SK-N-SH (cell line): ENCODE data around the gene UPF3A. TPM values are rescaled to one million over a fixed set of nuclear protein-coding genes. Genes with fewer than 3 reads are reported as not detected.

ENCODE experiments used
- CTCF ChIA-PET: fragments of 300-600, 350-600 bp; formaldehyde crosslinking; extraction: SDS; loops from one replicate; lab custom pipeline; 2021; lab: Yijun Ruan, JAX
- POLR2A ChIA-PET: fragments of 350-600 bp; sonication (Branson Sonifier 250); formaldehyde crosslinking; extraction: SDS; loops from one replicate; lab custom pipeline; 2020; ENCODE audit warnings: antibody characterized with exemption, inconsistent platforms; lab: Yijun Ruan, JAX
- DNase-seq: peaks from one replicate; pipeline ENCODE4 v3.0.0; 2012
- H2AFZ ChIP-seq: fragments of 200-600 bp; sonication (generic); 2 replicates; pipeline ENCODE4 v1.8.1; 2016; ENCODE audit warnings: antibody characterized with exemption, mild to moderate bottlenecking, low read depth
- H3F3A ChIP-seq: fragments of 200-600 bp; sonication (generic); replicated peaks from 2 replicates; pipeline ENCODE3; 2016; ENCODE audit warnings: antibody characterized with exemption, mild to moderate bottlenecking; ENCODE audit not compliant: insufficient read depth
- H3K27ac ChIP-seq, 2 experiments: fragments of 200-500 bp in 1 of 2; fragments of 200-600 bp in 1 of 2; sonication (Bioruptor generic) in 1 of 2; sonication (generic), shearing (Covaris generic) in 1 of 2; 2 replicates each; pipeline versions ENCODE4 v1.5.1 to v1.6.1; 2014 to 2016; ENCODE audit warnings: low read depth in 2 of 2, inconsistent platforms in 1 of 2, low read length in 1 of 2, mild to moderate bottlenecking in 1 of 2, mixed read lengths in 1 of 2
- H3K27me3 ChIP-seq: fragments of 200-600 bp; sonication (generic), shearing (Covaris generic); 2 replicates; pipeline ENCODE4 v1.6.1; 2016; ENCODE audit warnings: mixed run types; ENCODE audit not compliant: insufficient read depth
- H3K36me3 ChIP-seq, 2 experiments: fragments of 200-500 bp in 1 of 2; fragments of 200-600 bp in 1 of 2; sonication (Bioruptor generic) in 1 of 2; sonication (generic) in 1 of 2; replicated peaks in 1 of 2; 2 replicates each; pipeline versions ENCODE3 to v1.5.1; 2014 to 2016; ENCODE audit warnings: low read length in 1 of 2, mild to moderate bottlenecking in 1 of 2; ENCODE audit not compliant: insufficient read depth in 2 of 2, control insufficient read depth in 1 of 2
- H3K4me1 ChIP-seq, 2 experiments: fragments of 200-500 bp in 1 of 2; fragments of 200-600 bp in 1 of 2; sonication (Bioruptor generic) in 1 of 2; sonication (generic), shearing (Covaris generic) in 1 of 2; 2 replicates each; pipeline versions ENCODE4 v1.5.1 to v1.6.1; 2014 to 2016; ENCODE audit warnings: low read depth in 1 of 2, low read length in 1 of 2, mixed run types in 1 of 2; ENCODE audit not compliant: insufficient read depth in 2 of 2, control insufficient read depth in 1 of 2
- H3K4me2 ChIP-seq: fragments of 200-600 bp; sonication (generic), shearing (Covaris generic); 2 replicates; pipeline ENCODE4 v1.6.1; 2017; ENCODE audit warnings: mixed run types
- H3K4me3 ChIP-seq, 2 experiments: fragments of 200-500 bp in 1 of 2; fragments of 200-600 bp in 1 of 2; sonication (Bioruptor generic) in 1 of 2; sonication (generic), shearing (Covaris generic) in 1 of 2; 2 replicates each; pipeline versions ENCODE4 v1.5.1 to v1.8.1; 2014 to 2016; ENCODE audit warnings: low read depth in 2 of 2, inconsistent platforms in 1 of 2, low read length in 1 of 2, mild to moderate bottlenecking in 1 of 2, mixed read lengths in 1 of 2, moderate library complexity in 1 of 2
- H3K79me2 ChIP-seq: fragments of 200-600 bp; sonication (generic); 2 replicates; pipeline ENCODE4 v1.8.1; 2017; ENCODE audit warnings: mild to moderate bottlenecking; ENCODE audit not compliant: insufficient read depth
- H3K9ac ChIP-seq: fragments of 200-600 bp; sonication (generic); 2 replicates; pipeline ENCODE4 v1.6.1; 2017; ENCODE audit warnings: mixed run types
- H3K9me2 ChIP-seq: fragments of 200-600 bp; sonication (generic); 2 replicates; pipeline ENCODE4 v1.6.1; 2017; ENCODE audit warnings: mixed run types
- H3K9me3 ChIP-seq: fragments of 200-600 bp; sonication (generic); 2 replicates; pipeline ENCODE4 v1.6.1; 2017; ENCODE audit warnings: mixed run types, mild to moderate bottlenecking, moderate library complexity
- H4K20me1 ChIP-seq: fragments of 200-600 bp; sonication (generic); 2 replicates; pipeline ENCODE4 v1.6.1; 2017; ENCODE audit warnings: mild to moderate bottlenecking, mixed run types; ENCODE audit not compliant: insufficient read depth
- ELF1 ChIP-seq: IDR thresholded peaks from 2 replicates; pipeline ENCODE4 v1.4.0; 2012
- EP300 ChIP-seq, 2 experiments: IDR thresholded peaks; 2 replicates each; pipeline versions ENCODE4 v1.4.0 to v1.6.1; 2012; ENCODE audit warnings: borderline replicate concordance in 1 of 2, low read depth in 1 of 2, low read length in 1 of 2
- EZH2phosphoT487 ChIP-seq: fragments of 200-600 bp; sonication (generic); IDR thresholded peaks from 2 replicates; pipeline ENCODE4 v1.6.1; 2017; ENCODE audit warnings: low read depth, mixed run types, mild to moderate bottlenecking, antibody characterized with exemption, moderate library complexity, borderline replicate concordance
- FOXJ3 ChIP-seq: sonication (generic); formaldehyde crosslinking; IDR thresholded peaks from 2 replicates; pipeline ENCODE4 v1.5.1; 2020; ENCODE audit warnings: mild to moderate bottlenecking, missing genetic modification reagents
- MXI1 ChIP-seq: IDR thresholded peaks from 2 replicates; pipeline ENCODE4 v1.6.1; 2012; ENCODE audit warnings: mild to moderate bottlenecking, low read depth, low read length, improper control_type of control experiment
- NRF1 ChIP-seq: IDR thresholded peaks from 2 replicates; pipeline ENCODE4 v1.6.1; 2012; ENCODE audit warnings: low read depth, mild to moderate bottlenecking, low read length
- POLR2AphosphoS5 ChIP-seq: IDR thresholded peaks from 2 replicates; pipeline ENCODE4 v1.6.1; 2012; ENCODE audit warnings: low read depth, low read length
- RAD21 ChIP-seq: IDR thresholded peaks from 2 replicates; pipeline ENCODE4 v1.6.1; 2012; ENCODE audit warnings: mild to moderate bottlenecking, low read length
- RCOR1 ChIP-seq: fragments of 150-350 bp; IDR thresholded peaks from 2 replicates; pipeline ENCODE4 v1.6.1; 2017; ENCODE audit warnings: antibody characterized with exemption, low read length
- RFX5 ChIP-seq: IDR thresholded peaks from 2 replicates; pipeline ENCODE4 v1.6.1; 2012; ENCODE audit warnings: mild to moderate bottlenecking, improper control_type of control experiment, low read length
- RXRA ChIP-seq: IDR thresholded peaks from 2 replicates; pipeline ENCODE4 v1.4.0; 2012; ENCODE audit warnings: low read depth, mild to moderate bottlenecking, borderline replicate concordance
- SIN3A ChIP-seq: IDR thresholded peaks from 2 replicates; pipeline ENCODE4 v1.6.1; 2012; ENCODE audit warnings: low read depth, mild to moderate bottlenecking, low read length, moderate library complexity, borderline replicate concordance
- SMC3 ChIP-seq: IDR thresholded peaks from 2 replicates; pipeline ENCODE4 v1.6.1; 2012; ENCODE audit warnings: low read depth, low read length, improper control_type of control experiment
- TAF1 ChIP-seq: IDR thresholded peaks from 2 replicates; pipeline ENCODE4 v1.6.1; 2012; ENCODE audit warnings: low read depth, mild to moderate bottlenecking, low read length, moderate library complexity, borderline replicate concordance
- YY1 ChIP-seq: IDR thresholded peaks from 2 replicates; pipeline ENCODE4 v1.4.0; 2012; ENCODE audit warnings: low read depth, mild to moderate bottlenecking
- WGBS: methylation state at CpG from one replicate; pipeline ENCODE4 v1.1.6; 2017; ENCODE audit warnings: low lambda C conversion rate; 5-methylcytosine and 5-hydroxymethylcytosine counted together
- polyA plus RNA-seq, 3 experiments: library from polyadenylated mRNA; depleted of rRNA; stranded (reverse); fragments of >200 nt; gene quantifications; 2 replicates each; pipeline ENCODE4 v1.2.3, GENCODE V29; 2012
- TF ChIP-seq, protein P1 (sequence below): IDR thresholded peaks from 2 replicates; pipeline ENCODE4 v1.6.1; 2012; ENCODE audit warnings: mild to moderate bottlenecking, low read depth, low read length, moderate library complexity
- TF ChIP-seq, protein P2 (sequence below): IDR thresholded peaks from 2 replicates; pipeline ENCODE4 v1.4.0; 2012; ENCODE audit warnings: low read depth
- TF ChIP-seq, protein P3 (sequence below): IDR thresholded peaks from 2 replicates; pipeline ENCODE4; 2012
- TF ChIP-seq, protein P4 (sequence below): fragments of 200-600 bp; sonication (generic); IDR thresholded peaks from 2 replicates; pipeline ENCODE4 v1.6.1; 2017; ENCODE audit warnings: antibody characterized with exemption, mild to moderate bottlenecking, moderate library complexity
- TF ChIP-seq, protein P5 (sequence below): IDR thresholded peaks from 2 replicates; pipeline ENCODE4 v1.4.0; 2012; ENCODE audit warnings: low read depth, borderline replicate concordance

Gene UPF3A
- polyA plus RNA-seq, 1 of the 3 experiments (the other 2 are of a cell fraction), result 63.2 TPM

DNA sequence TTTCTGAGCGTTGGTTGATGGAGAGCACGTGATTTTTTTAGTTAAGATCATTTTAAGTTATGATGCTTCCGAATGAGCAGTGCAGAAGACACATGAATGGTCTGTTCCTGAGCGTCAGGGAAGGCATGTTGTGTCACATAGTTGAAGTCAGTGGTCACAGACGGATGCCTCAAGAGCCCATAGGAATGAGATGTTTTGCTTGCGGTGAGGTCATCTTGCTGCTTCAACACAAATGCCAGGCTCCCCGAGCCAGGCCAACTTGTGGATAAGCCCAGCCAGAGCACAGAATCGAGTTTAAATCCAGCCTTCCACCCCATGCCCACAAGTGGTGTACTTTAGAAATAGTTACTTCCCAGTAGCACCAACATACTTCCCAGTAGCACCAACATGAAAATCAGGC, 5.4 kb downstream of the UPF3A start:
- ChIA-PET POLR2A (no interaction called here), CTCF (interaction anchor here (1.2 to 1.5 kb wide), 2 partner anchors 52 to 562 kb away, joined by 3 read pairs; no protein-coding TSS in a partner anchor)
- Histone ChIP-seq H3K79me2 (peaks cover 83% of the 10 kb centered on the region), H3K9me3 (no peaks in the 10 kb centered on the region), H3F3A (peaks cover 21% of the 10 kb centered on the region), H3K9me2 (no peaks in the 10 kb centered on the region), H3K9ac (no peak overlapping the region), H3K27me3 (no peaks in the 10 kb centered on the region), H3K4me3 (no peak overlapping the region), H3K27ac (no peak overlapping the region), H3K36me3 (peaks cover 48 to 73% of the 10 kb centered on the region in 2 experiments), H3K4me2 (no peak overlapping the region), H2AFZ (no peak overlapping the region), H3K4me1 (peaks cover 5% of the 10 kb centered on the region in 2 experiments; a peak in 3 of 4 replicates), H4K20me1 (peaks cover 7% of the 10 kb centered on the region; the same call in 1 of the 2 replicates)
- TF ChIP-seq, protein P1, sequence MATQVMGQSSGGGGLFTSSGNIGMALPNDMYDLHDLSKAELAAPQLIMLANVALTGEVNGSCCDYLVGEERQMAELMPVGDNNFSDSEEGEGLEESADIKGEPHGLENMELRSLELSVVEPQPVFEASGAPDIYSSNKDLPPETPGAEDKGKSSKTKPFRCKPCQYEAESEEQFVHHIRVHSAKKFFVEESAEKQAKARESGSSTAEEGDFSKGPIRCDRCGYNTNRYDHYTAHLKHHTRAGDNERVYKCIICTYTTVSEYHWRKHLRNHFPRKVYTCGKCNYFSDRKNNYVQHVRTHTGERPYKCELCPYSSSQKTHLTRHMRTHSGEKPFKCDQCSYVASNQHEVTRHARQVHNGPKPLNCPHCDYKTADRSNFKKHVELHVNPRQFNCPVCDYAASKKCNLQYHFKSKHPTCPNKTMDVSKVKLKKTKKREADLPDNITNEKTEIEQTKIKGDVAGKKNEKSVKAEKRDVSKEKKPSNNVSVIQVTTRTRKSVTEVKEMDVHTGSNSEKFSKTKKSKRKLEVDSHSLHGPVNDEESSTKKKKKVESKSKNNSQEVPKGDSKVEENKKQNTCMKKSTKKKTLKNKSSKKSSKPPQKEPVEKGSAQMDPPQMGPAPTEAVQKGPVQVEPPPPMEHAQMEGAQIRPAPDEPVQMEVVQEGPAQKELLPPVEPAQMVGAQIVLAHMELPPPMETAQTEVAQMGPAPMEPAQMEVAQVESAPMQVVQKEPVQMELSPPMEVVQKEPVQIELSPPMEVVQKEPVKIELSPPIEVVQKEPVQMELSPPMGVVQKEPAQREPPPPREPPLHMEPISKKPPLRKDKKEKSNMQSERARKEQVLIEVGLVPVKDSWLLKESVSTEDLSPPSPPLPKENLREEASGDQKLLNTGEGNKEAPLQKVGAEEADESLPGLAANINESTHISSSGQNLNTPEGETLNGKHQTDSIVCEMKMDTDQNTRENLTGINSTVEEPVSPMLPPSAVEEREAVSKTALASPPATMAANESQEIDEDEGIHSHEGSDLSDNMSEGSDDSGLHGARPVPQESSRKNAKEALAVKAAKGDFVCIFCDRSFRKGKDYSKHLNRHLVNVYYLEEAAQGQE, result no peak
- TF ChIP-seq POLR2AphosphoS5 (no peak), YY1 (no peak), RCOR1 (no peak), MXI1 (no peak), SIN3A (no peak)
- TF ChIP-seq, protein P2, sequence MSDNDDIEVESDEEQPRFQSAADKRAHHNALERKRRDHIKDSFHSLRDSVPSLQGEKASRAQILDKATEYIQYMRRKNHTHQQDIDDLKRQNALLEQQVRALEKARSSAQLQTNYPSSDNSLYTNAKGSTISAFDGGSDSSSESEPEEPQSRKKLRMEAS, result no peak
- WGBS, result 97% methylated on average over 7 of the region's 8 CpGs
- DNase-seq, result no peak

DNA sequence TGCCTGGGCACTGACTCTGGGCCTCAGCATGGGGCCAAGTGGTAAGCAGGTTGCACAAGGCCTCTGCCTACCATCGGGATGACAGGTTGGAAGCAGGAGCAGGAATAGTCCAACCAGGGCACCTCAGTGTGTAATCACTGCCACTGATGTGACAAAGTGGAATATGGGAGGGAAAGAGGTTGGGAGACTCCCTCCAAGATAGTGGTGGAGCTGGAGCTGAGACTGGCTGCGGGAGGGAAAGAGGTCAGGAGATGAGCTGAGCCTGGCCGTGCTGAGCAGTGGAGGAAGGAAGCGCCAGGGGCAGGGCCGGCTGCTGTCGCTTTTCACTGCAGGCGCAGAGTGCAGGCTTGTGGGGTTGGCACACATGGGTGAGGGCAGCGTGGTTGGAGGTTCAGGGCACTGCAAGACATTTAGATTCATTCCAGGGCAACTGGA, 6.8 kb downstream of the UPF3A start:
- Histone ChIP-seq H3K4me3 (no peak overlapping the region), H3F3A (peaks cover 13% of the 10 kb centered on the region), H3K9me2 (no peaks in the 10 kb centered on the region), H3K27ac (no peak overlapping the region), H3K27me3 (no peaks in the 10 kb centered on the region), H3K9ac (no peak overlapping the region), H2AFZ (no peak overlapping the region), H3K4me2 (no peak overlapping the region), H3K9me3 (no peaks in the 10 kb centered on the region), H4K20me1 (peaks cover 7% of the 10 kb centered on the region; the same call in 1 of the 2 replicates), H3K79me2 (peaks cover 74% of the 10 kb centered on the region), H3K36me3 (peaks cover 56 to 87% of the 10 kb centered on the region in 2 experiments), H3K4me1 (peaks cover 2 to 5% of the 10 kb centered on the region in 2 experiments; a peak in 3 of 4 replicates)
- POLR2A ChIA-PET, result no interaction called here
- WGBS, result 91% methylated on average over 8 of the region's 8 CpGs
- CTCF ChIA-PET, result interaction anchor here (0.8 kb wide), 1 partner anchor 23 kb away, joined by 3 read pairs; no protein-coding TSS in a partner anchor
- no peak for DNase-seq
- TF ChIP-seq FOXJ3 (no peak), SMC3 (no peak), ELF1 (no peak), RAD21 (no peak), TAF1 (no peak), RFX5 (no peak), RXRA (no peak), EP300 (IDR thresholded peaks at IDR 0.05; ENCODE audit: borderline replicate concordance in 1 of 2, low read depth in 1 of 2, low read length in 1 of 2) (no peak), NRF1 (no peak), YY1 (no peak), EZH2phosphoT487 (no peak)
- TF ChIP-seq, protein P3, sequence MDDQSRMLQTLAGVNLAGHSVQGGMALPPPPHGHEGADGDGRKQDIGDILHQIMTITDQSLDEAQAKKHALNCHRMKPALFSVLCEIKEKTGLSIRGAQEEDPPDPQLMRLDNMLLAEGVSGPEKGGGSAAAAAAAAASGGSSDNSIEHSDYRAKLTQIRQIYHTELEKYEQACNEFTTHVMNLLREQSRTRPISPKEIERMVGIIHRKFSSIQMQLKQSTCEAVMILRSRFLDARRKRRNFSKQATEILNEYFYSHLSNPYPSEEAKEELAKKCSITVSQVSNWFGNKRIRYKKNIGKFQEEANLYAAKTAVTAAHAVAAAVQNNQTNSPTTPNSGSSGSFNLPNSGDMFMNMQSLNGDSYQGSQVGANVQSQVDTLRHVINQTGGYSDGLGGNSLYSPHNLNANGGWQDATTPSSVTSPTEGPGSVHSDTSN, result no peak
- TF ChIP-seq, protein P2, result no peak
- TF ChIP-seq, protein P4, sequence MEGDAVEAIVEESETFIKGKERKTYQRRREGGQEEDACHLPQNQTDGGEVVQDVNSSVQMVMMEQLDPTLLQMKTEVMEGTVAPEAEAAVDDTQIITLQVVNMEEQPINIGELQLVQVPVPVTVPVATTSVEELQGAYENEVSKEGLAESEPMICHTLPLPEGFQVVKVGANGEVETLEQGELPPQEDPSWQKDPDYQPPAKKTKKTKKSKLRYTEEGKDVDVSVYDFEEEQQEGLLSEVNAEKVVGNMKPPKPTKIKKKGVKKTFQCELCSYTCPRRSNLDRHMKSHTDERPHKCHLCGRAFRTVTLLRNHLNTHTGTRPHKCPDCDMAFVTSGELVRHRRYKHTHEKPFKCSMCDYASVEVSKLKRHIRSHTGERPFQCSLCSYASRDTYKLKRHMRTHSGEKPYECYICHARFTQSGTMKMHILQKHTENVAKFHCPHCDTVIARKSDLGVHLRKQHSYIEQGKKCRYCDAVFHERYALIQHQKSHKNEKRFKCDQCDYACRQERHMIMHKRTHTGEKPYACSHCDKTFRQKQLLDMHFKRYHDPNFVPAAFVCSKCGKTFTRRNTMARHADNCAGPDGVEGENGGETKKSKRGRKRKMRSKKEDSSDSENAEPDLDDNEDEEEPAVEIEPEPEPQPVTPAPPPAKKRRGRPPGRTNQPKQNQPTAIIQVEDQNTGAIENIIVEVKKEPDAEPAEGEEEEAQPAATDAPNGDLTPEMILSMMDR, result no peak
- TF ChIP-seq, protein P5, sequence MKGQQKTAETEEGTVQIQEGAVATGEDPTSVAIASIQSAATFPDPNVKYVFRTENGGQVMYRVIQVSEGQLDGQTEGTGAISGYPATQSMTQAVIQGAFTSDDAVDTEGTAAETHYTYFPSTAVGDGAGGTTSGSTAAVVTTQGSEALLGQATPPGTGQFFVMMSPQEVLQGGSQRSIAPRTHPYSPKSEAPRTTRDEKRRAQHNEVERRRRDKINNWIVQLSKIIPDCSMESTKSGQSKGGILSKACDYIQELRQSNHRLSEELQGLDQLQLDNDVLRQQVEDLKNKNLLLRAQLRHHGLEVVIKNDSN, result no peak
